Measurements from ENCODE around the gene HLCS. TPM values are rescaled to one million over a fixed set of nuclear protein-coding genes. Genes with fewer than 3 reads are reported as not detected.

Gene HLCS
- polyA plus RNA-seq, 1 donor (not counting 4 experiments of a cell fraction or from before 2014, with no cell fraction given): 11.5 TPM

DNA sequence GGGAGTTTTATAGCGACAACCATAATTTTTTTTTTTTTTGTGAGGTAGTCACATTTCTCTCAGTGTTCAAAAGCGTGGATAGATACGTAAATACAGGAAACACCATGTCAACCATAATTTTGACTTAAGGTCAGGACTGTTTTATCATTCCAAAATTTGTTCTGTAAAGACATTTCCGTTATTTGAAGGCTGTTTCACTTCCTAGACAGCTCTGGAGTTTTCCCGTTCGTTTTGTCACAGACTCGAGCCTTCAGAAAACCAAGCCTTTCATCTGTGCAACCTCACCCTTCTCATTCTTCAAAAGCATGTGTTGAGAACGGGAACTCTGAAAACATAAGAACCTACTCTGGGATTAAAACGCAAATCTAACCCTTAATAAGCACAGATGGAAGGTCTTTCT, 249.6 kb downstream of the HLCS start:
- H3K27me3 ChIP-seq (ENCODE audit: control insufficient read depth, extremely low read depth, insufficient read depth, low read length): peaks cover 12% of the 10 kb centered on the region
- H3K27ac ChIP-seq (ENCODE audit: control insufficient read depth, insufficient read depth, low read length): no peak overlapping the region
- H3K9ac ChIP-seq (ENCODE audit: control insufficient read depth, extremely low read depth, insufficient read depth, low read length): no peak overlapping the region
- dilution Hi-C loops (cut with MboI; ENCODE audit: extremely low pct_ligation_motif_present, low sequenced_read_pairs): no loop called here
- FAIRE-seq: no peak
- H3K4me1 ChIP-seq (ENCODE audit: control insufficient read depth, extremely low read depth, insufficient read depth, low read length): peaks cover 13% of the 10 kb centered on the region
- H3K79me2 ChIP-seq (ENCODE audit: control insufficient read depth, insufficient read depth, low read length): no peaks in the 10 kb centered on the region
- H3K9me1 ChIP-seq (ENCODE audit: control insufficient read depth, extremely low read depth, insufficient read depth, low read length): no peaks in the 10 kb centered on the region
- no peaks in the 10 kb centered on the region for H3K9me3 ChIP-seq (ENCODE audit: control insufficient read depth, low read depth, low read length)
- no peaks in the 10 kb centered on the region for H3K36me3 ChIP-seq (ENCODE audit: control insufficient read depth in 2 of 2, extremely low read depth in 1 of 2, insufficient read depth in 2 of 2, low read length in 2 of 2)
- H4K20me1 ChIP-seq (ENCODE audit: control insufficient read depth, extremely low read depth, insufficient read depth, low read length): no peaks in the 10 kb centered on the region
- DNase-seq (ENCODE audit: low read depth, low spot score): no peak
- TF ChIP-seq, protein P1, sequence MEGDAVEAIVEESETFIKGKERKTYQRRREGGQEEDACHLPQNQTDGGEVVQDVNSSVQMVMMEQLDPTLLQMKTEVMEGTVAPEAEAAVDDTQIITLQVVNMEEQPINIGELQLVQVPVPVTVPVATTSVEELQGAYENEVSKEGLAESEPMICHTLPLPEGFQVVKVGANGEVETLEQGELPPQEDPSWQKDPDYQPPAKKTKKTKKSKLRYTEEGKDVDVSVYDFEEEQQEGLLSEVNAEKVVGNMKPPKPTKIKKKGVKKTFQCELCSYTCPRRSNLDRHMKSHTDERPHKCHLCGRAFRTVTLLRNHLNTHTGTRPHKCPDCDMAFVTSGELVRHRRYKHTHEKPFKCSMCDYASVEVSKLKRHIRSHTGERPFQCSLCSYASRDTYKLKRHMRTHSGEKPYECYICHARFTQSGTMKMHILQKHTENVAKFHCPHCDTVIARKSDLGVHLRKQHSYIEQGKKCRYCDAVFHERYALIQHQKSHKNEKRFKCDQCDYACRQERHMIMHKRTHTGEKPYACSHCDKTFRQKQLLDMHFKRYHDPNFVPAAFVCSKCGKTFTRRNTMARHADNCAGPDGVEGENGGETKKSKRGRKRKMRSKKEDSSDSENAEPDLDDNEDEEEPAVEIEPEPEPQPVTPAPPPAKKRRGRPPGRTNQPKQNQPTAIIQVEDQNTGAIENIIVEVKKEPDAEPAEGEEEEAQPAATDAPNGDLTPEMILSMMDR (optimal IDR thresholded peaks at IDR 0.05 in 1 of 3, IDR thresholded peaks at IDR 0.05 in 1 of 3, conservative IDR thresholded peaks at IDR 0.05 in 1 of 3; ENCODE audit: extremely low read depth in 1 of 3, insufficient read depth in 2 of 3, low read length in 3 of 3): no peak
- TF ChIP-seq EZH2 (IDR thresholded peaks at IDR 0.05; ENCODE audit: low read length): no peak
- no peak overlapping the region for H3K4me3 ChIP-seq (ENCODE audit: control insufficient read depth in 2 of 3, extremely low read depth in 1 of 3, insufficient read depth in 2 of 3, low read depth in 1 of 3, low read length in 3 of 3)
- H3K4me2 ChIP-seq (ENCODE audit: control insufficient read depth, extremely low read depth, insufficient read depth, low read depth, low read length): no peak overlapping the region
- no peak overlapping the region for H2AFZ ChIP-seq (ENCODE audit: control insufficient read depth, low read length)

DNA sequence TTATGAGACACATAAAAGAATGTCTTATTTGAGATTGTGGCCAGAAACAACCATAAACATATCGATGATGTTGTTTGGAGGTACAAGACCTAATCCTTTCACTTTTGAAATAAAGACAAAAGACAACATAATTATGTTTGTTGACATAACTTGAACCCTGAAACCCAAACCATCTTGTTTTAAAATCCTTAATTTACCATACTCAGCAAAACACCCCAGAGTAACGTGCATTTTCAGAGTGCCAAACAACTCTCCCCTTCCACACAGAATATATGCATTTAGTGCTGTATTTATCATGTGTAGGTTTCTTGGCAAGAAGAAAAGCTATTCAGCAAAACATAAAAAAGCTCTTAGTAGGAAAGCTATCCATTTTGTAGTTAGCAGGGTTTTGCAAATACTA, 250.1 kb downstream of the HLCS start:
- H2AFZ ChIP-seq (ENCODE audit: control insufficient read depth, low read length): no peak overlapping the region
- H3K79me2 ChIP-seq (ENCODE audit: control insufficient read depth, insufficient read depth, low read length): no peaks in the 10 kb centered on the region
- H3K4me1 ChIP-seq (ENCODE audit: control insufficient read depth, extremely low read depth, insufficient read depth, low read length): peaks cover 13% of the 10 kb centered on the region
- TF ChIP-seq, protein P1 (optimal IDR thresholded peaks at IDR 0.05 in 1 of 3, IDR thresholded peaks at IDR 0.05 in 1 of 3, conservative IDR thresholded peaks at IDR 0.05 in 1 of 3; ENCODE audit: extremely low read depth in 1 of 3, insufficient read depth in 2 of 3, low read length in 3 of 3): no peak
- dilution Hi-C loops (cut with MboI; ENCODE audit: extremely low pct_ligation_motif_present, low sequenced_read_pairs): no loop called here
- no peak overlapping the region for H3K4me3 ChIP-seq (ENCODE audit: control insufficient read depth in 2 of 3, extremely low read depth in 1 of 3, insufficient read depth in 2 of 3, low read depth in 1 of 3, low read length in 3 of 3)
- H3K36me3 ChIP-seq (ENCODE audit: control insufficient read depth in 2 of 2, extremely low read depth in 1 of 2, insufficient read depth in 2 of 2, low read length in 2 of 2): no peaks in the 10 kb centered on the region
- H4K20me1 ChIP-seq (ENCODE audit: control insufficient read depth, extremely low read depth, insufficient read depth, low read length): no peaks in the 10 kb centered on the region
- H3K9me1 ChIP-seq (ENCODE audit: control insufficient read depth, extremely low read depth, insufficient read depth, low read length): no peaks in the 10 kb centered on the region
- no peak overlapping the region for H3K27ac ChIP-seq (ENCODE audit: control insufficient read depth, insufficient read depth, low read length)
- DNase-seq (ENCODE audit: low read depth, low spot score) (no peak), FAIRE-seq (no peak)
- H3K4me2 ChIP-seq (ENCODE audit: control insufficient read depth, extremely low read depth, insufficient read depth, low read depth, low read length): no peak overlapping the region
- no peak overlapping the region for H3K9ac ChIP-seq (ENCODE audit: control insufficient read depth, extremely low read depth, insufficient read depth, low read length)
- H3K9me3 ChIP-seq (ENCODE audit: control insufficient read depth, low read depth, low read length): no peaks in the 10 kb centered on the region
- peaks cover 14% of the 10 kb centered on the region for H3K27me3 ChIP-seq (ENCODE audit: control insufficient read depth, extremely low read depth, insufficient read depth, low read length)
